ENCODE data around the gene RNF148. TPM values are rescaled to one million over a fixed set of nuclear protein-coding genes. Genes with fewer than 3 reads are reported as not detected.

The RNF148 gene
- total RNA-seq, 4 donors from 2014 or later, result 0.95 to 9.1 (median 3.2) TPM

DNA sequence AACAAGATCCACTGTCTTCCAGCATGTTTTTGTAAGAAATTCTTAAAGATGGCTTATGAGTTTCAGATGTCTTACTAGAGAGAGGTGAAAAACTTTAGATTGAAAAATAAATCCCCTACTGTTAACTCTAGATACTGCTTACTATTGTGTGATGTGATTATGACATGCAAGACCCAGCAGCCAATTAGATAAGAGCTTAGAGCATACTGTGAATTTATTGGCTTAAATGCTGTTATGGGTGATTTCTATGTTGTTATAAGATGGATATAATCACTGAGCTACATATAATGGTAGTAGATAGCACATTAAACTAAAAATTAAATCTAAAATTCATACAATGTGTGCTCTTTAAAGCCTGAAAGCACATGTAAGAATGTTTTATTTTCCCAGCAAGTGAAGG, 3.7 kb downstream of the RNF148 start, which contains the start of gene RNF133:
RNF133 (minus strand) TSS at position 101 of the 400 bp plus-strand sequence. CDS start 199 bp downstream, outside the sequence.
- Histone ChIP-seq H3K27me3 (no peaks in the 10 kb centered on the region), H3K4me3 (no peak within 1 kb of the TSS), H3K4me1 (no peaks in the 10 kb centered on the region), H3K9me3 (no peaks in the 10 kb centered on the region), H3K27ac (no peak within 1 kb of the TSS), H3K36me3 (no peaks in the 10 kb centered on the region)
- DNase-seq, result no peak
- TF ChIP-seq POLR2A (IDR thresholded peaks at IDR 0.05), result no peak
- no peak for TF ChIP-seq CTCF (IDR thresholded peaks at IDR 0.05)

DNA sequence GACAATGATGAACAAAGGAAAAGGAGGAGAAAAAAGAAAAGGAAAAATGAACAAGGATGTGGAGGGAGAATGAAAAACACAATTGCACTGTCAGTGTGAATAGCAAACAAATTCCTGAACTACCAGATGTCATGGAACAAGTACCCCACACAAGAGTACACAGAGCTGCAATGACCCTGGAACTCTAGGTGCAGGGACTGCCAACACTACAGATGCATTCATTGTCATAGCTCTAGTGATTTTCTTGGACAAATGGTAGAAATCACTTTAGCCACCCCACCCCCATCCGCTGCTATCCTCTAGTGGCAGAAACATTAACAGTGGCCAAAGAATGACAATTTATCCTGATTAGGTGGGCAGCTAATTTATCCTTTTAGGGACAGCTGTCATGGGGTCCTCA, 6.9 kb downstream of the RNF148 start:
- no peaks in the 10 kb centered on the region for H3K9me3 ChIP-seq
- H3K4me3 ChIP-seq, result no peak overlapping the region
- H3K27me3 ChIP-seq, result no peaks in the 10 kb centered on the region
- H3K27ac ChIP-seq, result no peak overlapping the region
- DNase-seq, result no peak
- H3K36me3 ChIP-seq, result no peaks in the 10 kb centered on the region
- TF ChIP-seq CTCF (IDR thresholded peaks at IDR 0.05), result no peak
- TF ChIP-seq POLR2A (IDR thresholded peaks at IDR 0.05), result no peak
- no peaks in the 10 kb centered on the region for H3K4me1 ChIP-seq

DNA sequence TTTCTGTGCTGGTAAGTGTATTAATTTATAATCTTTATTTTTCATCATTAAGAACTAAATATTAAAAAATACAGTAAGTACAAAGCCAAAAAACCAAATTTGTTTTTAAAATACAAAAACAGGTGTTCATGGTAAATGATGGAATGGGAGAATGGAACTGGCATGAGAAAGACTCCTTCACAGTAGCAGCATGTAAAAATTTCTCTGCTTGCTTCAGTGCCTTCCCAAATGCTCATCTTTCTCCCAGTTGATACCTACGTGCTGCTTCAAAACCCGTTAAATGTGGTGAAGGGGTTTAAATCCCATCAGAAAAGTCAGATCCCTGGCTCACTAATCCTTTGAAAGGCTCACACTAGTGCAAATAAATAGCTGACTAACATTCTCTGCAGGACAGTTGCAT, 8.0 kb downstream of the RNF148 start:
- H3K27ac ChIP-seq, result no peak overlapping the region
- H3K4me1 ChIP-seq, result no peaks in the 10 kb centered on the region
- TF ChIP-seq CTCF (IDR thresholded peaks at IDR 0.05) (no peak), POLR2A (IDR thresholded peaks at IDR 0.05) (no peak)
- H3K9me3 ChIP-seq, result no peaks in the 10 kb centered on the region
- no peak for DNase-seq
- no peak overlapping the region for H3K4me3 ChIP-seq
- no peaks in the 10 kb centered on the region for H3K36me3 ChIP-seq
- H3K27me3 ChIP-seq, result no peaks in the 10 kb centered on the region

GRCh38 chr7:122692769-122693309, 9.9 kb downstream of the RNF148 start:
- Histone ChIP-seq H3K27ac (no peak overlapping the region), H3K27me3 (no peaks in the 10 kb centered on the region), H3K4me3 (no peak overlapping the region), H3K36me3 (no peaks in the 10 kb centered on the region), H3K4me1 (no peaks in the 10 kb centered on the region), H3K9me3 (no peaks in the 10 kb centered on the region)
- no peak for DNase-seq
- no peak for TF ChIP-seq POLR2A (IDR thresholded peaks at IDR 0.05)
- TF ChIP-seq CTCF (IDR thresholded peaks at IDR 0.05), result no peak

DNA sequence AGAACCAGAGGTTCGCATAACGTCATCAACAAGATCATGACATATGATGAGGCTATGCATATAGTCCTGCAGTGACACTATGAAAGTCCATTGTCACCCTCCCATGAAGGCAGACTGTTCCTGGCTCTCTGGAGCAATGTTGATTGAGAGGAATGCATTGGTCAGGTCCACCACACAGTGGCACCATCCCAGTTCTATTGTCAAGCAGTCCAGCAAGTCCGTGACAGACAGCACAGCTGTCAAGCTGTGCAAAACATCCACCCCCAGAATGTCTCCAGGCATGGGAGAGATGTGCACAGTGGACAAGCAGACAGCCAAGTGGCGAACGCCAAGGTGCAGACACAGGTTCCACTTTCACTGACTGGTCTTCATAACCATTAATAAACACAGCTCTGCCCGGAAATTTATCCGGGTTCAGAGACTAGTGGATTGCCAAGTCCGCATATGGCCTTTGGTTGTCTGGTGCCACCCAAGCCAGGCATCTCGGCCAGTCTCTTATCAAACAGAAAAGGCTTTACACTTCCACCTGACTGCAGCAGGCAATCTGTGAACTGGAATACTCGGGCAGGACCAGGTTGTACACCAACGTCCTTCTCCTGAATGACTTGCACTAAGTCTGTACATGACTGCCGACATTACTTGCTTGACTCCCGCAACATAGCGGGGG, 11.0 kb downstream of the RNF148 start:
- Histone ChIP-seq H3K4me3 (no peak overlapping the region), H3K9me3 (no peaks in the 10 kb centered on the region)
- TF ChIP-seq POLR2A (IDR thresholded peaks at IDR 0.05) (no peak), CTCF (IDR thresholded peaks at IDR 0.05) (no peak)

More for the DNA sequence above, 11.0 kb downstream of the RNF148 start:
- H3K27ac ChIP-seq, result no peak overlapping the region
- H3K4me1 ChIP-seq, result no peaks in the 10 kb centered on the region
- no peaks in the 10 kb centered on the region for H3K27me3 ChIP-seq
- no peaks in the 10 kb centered on the region for H3K36me3 ChIP-seq
- DNase-seq, result no peak
